SK-N-MC (cell line): Measurements from ENCODE around the gene LRWD1.

Experiments used
- EZH2 ChIP-seq: fragments of 200-600 bp; sonication (generic); IDR thresholded peaks from one replicate; pipeline ENCODE4 v1.6.1; 2017; ENCODE audit warnings: antibody characterized with exemption
- POLR2AphosphoS5 ChIP-seq: IDR thresholded peaks from 2 replicates; pipeline ENCODE4 v1.6.1; 2012; ENCODE audit warnings: mild to moderate bottlenecking, low read depth, low read length, borderline replicate concordance

- TF ChIP-seq EZH2 = no peak
- no peak for TF ChIP-seq POLR2AphosphoS5
Measured at GRCh38 chr7:102447311-102447710, 17.5 kb upstream of the LRWD1 start.
